GM18498 (cell line): ENCODE results near the gene DCTN2.
"Not testable (repeated sequence)": the region's sequence is repeated elsewhere in the genome, so short reads cannot be mapped to it uniquely, and the experiment has no call there.

ENCODE experiments used
- ATAC-seq: cut with Tn5 transposase; IDR thresholded peaks from one replicate; pipeline ENCODE4 v1.9.1; 2021; ENCODE audit warnings: mild to moderate bottlenecking, moderate library complexity; ENCODE audit not compliant: unreplicated experiment

The DCTN2 gene

GRCh38 chr12:57495051-57495701 lies 51.8 kb downstream of the DCTN2 start:
- ATAC-seq: not testable (repeated sequence)

- ATAC-seq: no peak
Observed at GRCh38 chr12:57491393-57492280, 55.4 kb downstream of the DCTN2 start.

- no peak for ATAC-seq
Observed at GRCh38 chr12:57490126-57490525, 56.9 kb downstream of the DCTN2 start.

- ATAC-seq: no peak
Observed at GRCh38 chr12:57489157-57489641, 57.8 kb downstream of the DCTN2 start.

- ATAC-seq: peak; percentile 5
Observed at GRCh38 chr12:57488402-57489156, 58.4 kb downstream of the DCTN2 start.

GRCh38 chr12:57487597-57488401 lies 59.2 kb downstream of the DCTN2 start, which contains the start of gene MARS1:
Gene MARS1 (plus strand): TSS chr12:57488068. CDS start chr12:57488091, 23 bp downstream.
- peak; percentile 94 for ATAC-seq

- no peak for ATAC-seq
Observed at GRCh38 chr12:57487055-57487596, 59.9 kb downstream of the DCTN2 start.

- no peak for ATAC-seq
Observed at GRCh38 chr12:57485695-57486094, 61.3 kb downstream of the DCTN2 start.

GRCh38 chr12:57483466-57483865 lies 63.5 kb downstream of the DCTN2 start:
- no peak for ATAC-seq

GRCh38 chr12:57481671-57482070 lies 65.3 kb downstream of the DCTN2 start:
- ATAC-seq: no peak
